Right lobe of liver (tissue), 6 donors: ENCODE results near the gene RAB22A. TPM values are rescaled to one million over a fixed set of nuclear protein-coding genes. Genes with fewer than 3 reads are reported as not detected.

Experiments
- ATAC-seq, 4 donors: fragments of 200-7000 bp; cut with Tn5 transposase; one replicate each; pipeline ENCODE4 v1.9.1; 2020; ENCODE audit warnings: mild to moderate bottlenecking in 4 of 4, moderate library complexity in 4 of 4
- DNase-seq, 3 donors: peaks; one replicate each; pipeline ENCODE4 v3.0.0-alpha.2; 2020
- H3K27ac ChIP-seq, 3 donors: fragments of 200-600 bp; one replicate each; pipeline ENCODE4 v1.8.0; 2022
- H3K27me3 ChIP-seq, 2 donors: fragments of 200-600 bp; one replicate each; pipeline ENCODE4 v1.8.0; 2022
- H3K36me3 ChIP-seq, 4 donors: fragments of 200-600 bp; sonication (generic) in 1 of 4; one replicate each; pipeline versions ENCODE4 v1.5.1 to v1.8.0; 2017 to 2022; ENCODE audit warnings: control low read depth in 1 of 4
- H3K4me1 ChIP-seq, 4 donors: fragments of 200-600 bp; sonication (generic) in 1 of 4; one replicate each; pipeline versions ENCODE4 v1.5.1 to v1.8.0; 2017 to 2022; ENCODE audit warnings: control low read depth in 1 of 4
- H3K4me3 ChIP-seq, 3 donors: fragments of 200-600 bp; one replicate each; pipeline ENCODE4 v1.8.0; 2022
- H3K9me3 ChIP-seq, 4 donors: fragments of 200-600 bp; sonication (generic) in 1 of 4; one replicate each; pipeline versions ENCODE4 v1.5.1 to v1.8.0; 2017 to 2022; ENCODE audit warnings: control low read depth in 1 of 4
- POLR2A ChIP-seq: fragments of 450-650 bp; IDR thresholded peaks from one replicate; pipeline ENCODE4 v1.6.1; 2017; ENCODE audit warnings: antibody characterized with exemption, mild to moderate bottlenecking
- WGBS: methylation state at CpG from one replicate; pipeline ENCODE4 v1.1.6; 2018; ENCODE audit warnings: low coverage, low lambda C conversion rate; ENCODE audit not compliant: insufficient coverage; ENCODE audit errors: missing lambda C conversion rate; 5-methylcytosine and 5-hydroxymethylcytosine counted together
- intact Hi-C, 2 donors: fragments of 100-400 bp; cut with DNase I; formaldehyde crosslinking; loops; one replicate each; pipeline versions ENCODE4 v1.11.2 to v1.14.1; 2022
- total RNA-seq, 6 experiments: library from RNA; depleted of rRNA in 2 of 6; stranded (reverse); fragments of >200 nt in 2 of 6; fragmentation: NEBNext Ultra II Directional in 3 of 6; extraction: Animal tissue kit (Norgen Biotek cat#: 25700) in 3 of 6; gene quantifications; one replicate each; pipeline versions ENCODE4 v1.1.0 to v1.2.4, GENCODE V29; 2016 to 2023
- TF ChIP-seq, protein P1 (sequence below), 4 donors: fragments of 200-600 bp in 3 of 4; fragments of 450-650 bp in 1 of 4; IDR thresholded peaks; one replicate each; pipeline versions ENCODE4 v1.5.1 to v1.8.0; 2016 to 2022; ENCODE audit warnings: antibody characterized with exemption in 4 of 4, mild to moderate bottlenecking in 2 of 4
- donor health status: DM: no; HTN: yes; CAD: no.
- donor health status: DM: no; HTN: no; CAD: no.
- donor health status: DM: no; HTN: no; CAD: no.
- donor health status: DM: no; HTN: yes; CAD: no.
- donor health status: DM: no; HTN: yes; CAD: no.

The RAB22A gene
- total RNA-seq, 6 experiments from 2014 or later: 7.4 to 11.6 (median 9.5) TPM

DNA sequence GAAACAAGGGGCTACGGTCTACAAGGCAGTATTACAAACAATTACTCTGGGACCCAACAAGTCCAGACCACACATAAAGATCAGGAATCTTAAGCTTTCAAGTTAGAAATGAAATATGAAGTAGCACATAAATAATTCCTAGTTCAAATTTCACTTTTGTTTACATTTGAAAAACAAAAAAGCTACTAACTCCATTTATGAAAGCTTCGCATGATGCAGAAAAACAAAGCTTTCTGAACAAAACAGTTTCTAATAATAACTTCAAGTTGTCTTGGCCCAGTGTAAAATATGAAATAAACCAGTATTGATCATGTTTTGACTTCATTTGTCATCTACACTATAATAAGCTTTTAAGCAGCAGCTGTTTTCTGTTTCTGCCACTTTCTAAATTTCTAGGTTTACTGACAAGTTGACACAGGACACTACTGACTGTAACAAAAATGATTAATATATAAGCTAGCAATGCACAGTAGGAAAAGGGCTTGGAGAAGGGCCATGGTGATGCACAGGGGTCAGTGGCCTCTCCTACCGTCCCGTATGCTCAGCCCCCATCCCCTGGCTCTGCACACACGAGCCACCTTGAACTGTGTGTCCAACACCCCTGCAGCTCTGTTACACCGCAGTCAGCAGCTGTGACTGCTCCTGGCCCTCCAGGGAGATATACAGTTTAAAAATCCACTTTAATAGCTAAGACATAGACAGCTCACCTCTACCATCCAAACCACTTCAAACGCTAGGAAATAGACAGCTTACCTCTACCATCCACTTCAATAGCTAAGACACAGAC is 13.3 kb upstream of the RAB22A start:
- intact Hi-C loops: no loop called here
- ATAC-seq: no peak
- DNase-seq: no peak
- 97% methylated on average over 2 of the region's 7 CpGs for WGBS
- H3K27me3 ChIP-seq: no peaks in the 10 kb centered on the region
- H3K9me3 ChIP-seq: no peaks in the 10 kb centered on the region
- TF ChIP-seq POLR2A: no peak
- TF ChIP-seq, protein P1, sequence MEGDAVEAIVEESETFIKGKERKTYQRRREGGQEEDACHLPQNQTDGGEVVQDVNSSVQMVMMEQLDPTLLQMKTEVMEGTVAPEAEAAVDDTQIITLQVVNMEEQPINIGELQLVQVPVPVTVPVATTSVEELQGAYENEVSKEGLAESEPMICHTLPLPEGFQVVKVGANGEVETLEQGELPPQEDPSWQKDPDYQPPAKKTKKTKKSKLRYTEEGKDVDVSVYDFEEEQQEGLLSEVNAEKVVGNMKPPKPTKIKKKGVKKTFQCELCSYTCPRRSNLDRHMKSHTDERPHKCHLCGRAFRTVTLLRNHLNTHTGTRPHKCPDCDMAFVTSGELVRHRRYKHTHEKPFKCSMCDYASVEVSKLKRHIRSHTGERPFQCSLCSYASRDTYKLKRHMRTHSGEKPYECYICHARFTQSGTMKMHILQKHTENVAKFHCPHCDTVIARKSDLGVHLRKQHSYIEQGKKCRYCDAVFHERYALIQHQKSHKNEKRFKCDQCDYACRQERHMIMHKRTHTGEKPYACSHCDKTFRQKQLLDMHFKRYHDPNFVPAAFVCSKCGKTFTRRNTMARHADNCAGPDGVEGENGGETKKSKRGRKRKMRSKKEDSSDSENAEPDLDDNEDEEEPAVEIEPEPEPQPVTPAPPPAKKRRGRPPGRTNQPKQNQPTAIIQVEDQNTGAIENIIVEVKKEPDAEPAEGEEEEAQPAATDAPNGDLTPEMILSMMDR (IDR thresholded peaks at IDR 0.05): no peak
- H3K27ac ChIP-seq: no peak overlapping the region
- no peaks in the 10 kb centered on the region for H3K36me3 ChIP-seq
- H3K4me1 ChIP-seq: peaks cover 0 to 5% (median 0%) of the 10 kb centered on the region in 4 donors
- H3K4me3 ChIP-seq: no peak overlapping the region

DNA sequence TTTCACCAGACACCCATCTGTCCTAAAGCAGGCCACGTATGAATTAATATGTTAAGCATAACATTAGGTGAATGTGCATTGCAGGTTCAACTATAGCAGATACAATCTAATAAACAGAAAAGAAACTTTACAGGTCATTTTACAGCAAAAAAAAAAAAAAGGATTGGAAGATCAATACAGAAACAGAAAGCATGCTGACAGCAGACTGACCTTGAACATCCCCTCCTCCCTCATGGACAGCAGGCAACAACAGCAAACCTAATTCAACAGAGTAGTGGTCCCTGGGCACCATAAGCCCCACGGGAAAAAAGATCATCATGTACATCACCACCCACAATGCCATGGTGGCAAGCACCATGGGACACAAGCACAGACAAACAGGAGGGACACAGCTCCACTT is 12.1 kb upstream of the RAB22A start:
- H3K9me3 ChIP-seq: no peaks in the 10 kb centered on the region
- 51% methylated on average over 2 of the region's 2 CpGs for WGBS
- TF ChIP-seq POLR2A: no peak
- TF ChIP-seq, protein P1 (IDR thresholded peaks at IDR 0.05): no peak
- H3K27ac ChIP-seq: no peak overlapping the region
- H3K4me3 ChIP-seq: no peak overlapping the region
- H3K4me1 ChIP-seq: peaks cover 0 to 5% (median 0%) of the 10 kb centered on the region in 4 donors
- H3K36me3 ChIP-seq: no peaks in the 10 kb centered on the region
- intact Hi-C loops: no loop called here
- ATAC-seq (peak in 1 of 4 donors; percentile 52), DNase-seq (no peak)
- no peaks in the 10 kb centered on the region for H3K27me3 ChIP-seq

DNA sequence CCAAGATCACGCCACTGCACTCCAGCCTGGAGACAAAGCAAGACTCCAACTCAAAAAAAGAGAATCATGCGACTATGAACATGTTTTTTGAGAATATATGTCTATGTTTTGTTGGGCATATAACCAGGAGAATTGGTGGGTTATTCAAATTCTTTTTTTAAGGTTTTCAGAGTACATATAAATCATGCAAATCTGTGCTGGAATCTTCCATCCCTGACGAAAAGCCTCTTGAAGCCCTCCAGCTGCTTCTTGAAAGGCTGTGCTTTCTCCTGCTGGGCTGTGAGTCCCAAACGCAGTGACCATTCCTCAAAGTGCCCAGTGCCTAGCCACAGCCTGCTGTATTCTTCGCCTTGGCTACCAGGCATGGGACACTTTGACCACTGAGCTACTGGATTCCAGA is 9.2 kb upstream of the RAB22A start:
- no peak for ATAC-seq
- H3K4me3 ChIP-seq: no peak overlapping the region
- TF ChIP-seq, protein P1 (IDR thresholded peaks at IDR 0.05): no peak
- TF ChIP-seq POLR2A: no peak
- H3K9me3 ChIP-seq: no peaks in the 10 kb centered on the region
- H3K36me3 ChIP-seq: no peaks in the 10 kb centered on the region
- H3K27ac ChIP-seq: no peak overlapping the region
- intact Hi-C loops: no loop called here
- H3K4me1 ChIP-seq: no peaks in the 10 kb centered on the region
- no peaks in the 10 kb centered on the region for H3K27me3 ChIP-seq
- DNase-seq: no peak
- 75% methylated on average over 5 of the region's 5 CpGs for WGBS

DNA sequence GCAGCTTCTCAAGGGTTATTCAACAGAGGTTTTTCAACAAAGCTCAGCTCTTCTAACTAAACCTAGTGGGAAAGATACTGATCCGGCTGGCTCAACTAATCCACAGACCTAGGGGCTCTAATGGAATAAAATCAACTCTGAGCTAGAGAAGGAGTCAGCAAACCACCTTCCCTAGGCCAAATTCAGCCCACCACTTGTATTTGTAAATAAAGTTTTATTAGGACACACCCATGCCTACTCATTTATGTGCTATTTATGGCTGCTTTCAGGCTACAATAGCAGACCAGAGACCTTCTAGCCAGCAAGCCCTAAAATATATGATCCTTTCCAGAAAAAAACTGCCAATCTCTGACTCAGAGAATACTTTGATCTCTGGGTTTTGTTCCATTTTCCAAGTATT is 6.0 kb upstream of the RAB22A start:
- WGBS: 100% methylated on average over 1 of the region's 1 CpG
- no peak for TF ChIP-seq POLR2A
- TF ChIP-seq, protein P1 (IDR thresholded peaks at IDR 0.05): no peak
- H3K27me3 ChIP-seq: no peaks in the 10 kb centered on the region
- no peaks in the 10 kb centered on the region for H3K36me3 ChIP-seq
- intact Hi-C loops: no loop called here
- DNase-seq: no peak
- no peaks in the 10 kb centered on the region for H3K9me3 ChIP-seq
- no peak overlapping the region for H3K4me3 ChIP-seq
- no peak for ATAC-seq
- H3K27ac ChIP-seq: no peak overlapping the region
- H3K4me1 ChIP-seq: no peaks in the 10 kb centered on the region
